HG03565 (cell line): ENCODE data around the gene ANKRD33.

ENCODE experiments used
- ATAC-seq: cut with Tn5 transposase; IDR thresholded peaks from one replicate; pipeline ENCODE4 v1.9.1; 2021; ENCODE audit warnings: mild to moderate bottlenecking, moderate library complexity; ENCODE audit not compliant: unreplicated experiment

ANKRD33 gene

GRCh38 chr12:51938726-51939125 is 50.8 kb downstream of the ANKRD33 start:
- no peak for ATAC-seq

DNA sequence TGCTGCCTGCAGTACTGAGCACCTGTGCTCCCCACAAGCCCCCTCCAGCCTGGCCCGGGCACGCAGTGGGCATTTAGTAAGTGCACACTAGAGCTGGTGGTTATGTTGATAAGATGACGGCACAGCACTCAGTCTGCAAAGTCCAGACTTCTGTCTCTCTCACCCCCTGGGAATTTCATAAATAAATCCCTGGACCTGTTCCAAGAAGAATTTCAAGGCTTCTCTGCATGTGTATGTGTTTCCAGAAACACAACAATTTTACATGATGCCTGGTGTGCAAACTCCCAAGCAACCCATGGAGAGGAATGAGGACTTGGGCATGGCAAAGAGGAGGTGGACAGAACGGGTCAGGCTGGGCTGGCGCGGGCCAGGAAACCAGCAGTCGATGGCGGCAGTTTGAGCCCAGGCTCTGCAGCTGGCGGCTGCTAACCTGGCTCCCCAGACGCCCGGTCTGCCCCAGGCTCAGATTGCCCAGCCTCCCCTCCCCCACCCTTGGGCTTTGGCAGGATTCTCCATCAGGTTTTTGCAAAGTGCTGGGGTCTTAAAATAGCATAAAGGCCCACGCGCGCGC is 53.2 kb downstream of the ANKRD33 start:
- no peak for ATAC-seq
